Measurements from ENCODE around the gene FAM72C.
"Not testable (repeated sequence)": the region's sequence is repeated elsewhere in the genome, so short reads cannot be mapped to it uniquely, and the experiment has no call there.

GRCh38 chr1:143987868-143988267 is 16.1 kb upstream of the FAM72C start:
- not testable (repeated sequence) for TF ChIP-seq CTCF (conservative IDR thresholded peaks at IDR 0.05); ZFX (IDR thresholded peaks at IDR 0.05)

Measured in C4-2B (cell line).